GM19328 (cell line): ENCODE results near the gene PTPRM.

Experiments
- ATAC-seq: cut with Tn5 transposase; IDR thresholded peaks from one replicate; pipeline ENCODE4 v1.9.1; 2021; ENCODE audit warnings: mild to moderate bottlenecking, moderate library complexity; ENCODE audit not compliant: unreplicated experiment

Gene PTPRM

GRCh38 chr18:8337211-8337610, 770.1 kb downstream of the PTPRM start:
- ATAC-seq = no peak

GRCh38 chr18:8339210-8339609, 772.1 kb downstream of the PTPRM start:
- ATAC-seq = no peak

- no peak for ATAC-seq
These were observed 772.8 kb downstream of the PTPRM start for GRCh38 chr18:8339952-8340351.

- ATAC-seq = no peak
These were observed 774.5 kb downstream of the PTPRM start for GRCh38 chr18:8341481-8342230.

- no peak for ATAC-seq
These were observed 781.1 kb downstream of the PTPRM start for GRCh38 chr18:8348051-8348720.

GRCh38 chr18:8349608-8350323, 782.6 kb downstream of the PTPRM start:
- ATAC-seq = no peak

GRCh38 chr18:8350628-8351027, 783.5 kb downstream of the PTPRM start:
- ATAC-seq = no peak

GRCh38 chr18:8351161-8351560, 784.0 kb downstream of the PTPRM start:
- ATAC-seq = no peak

GRCh38 chr18:8354304-8354703, 787.2 kb downstream of the PTPRM start:
- no peak for ATAC-seq

GRCh38 chr18:8356001-8356400, 788.9 kb downstream of the PTPRM start:
- no peak for ATAC-seq

- no peak for ATAC-seq
These were observed 790.2 kb downstream of the PTPRM start for GRCh38 chr18:8357320-8357719.

GRCh38 chr18:8358033-8358765, 791.1 kb downstream of the PTPRM start:
- no peak for ATAC-seq

- ATAC-seq = no peak
These were observed 792.0 kb downstream of the PTPRM start for GRCh38 chr18:8359076-8359475.

- no peak for ATAC-seq
These were observed 792.4 kb downstream of the PTPRM start for GRCh38 chr18:8359481-8359880.

GRCh38 chr18:8361941-8362471, 794.9 kb downstream of the PTPRM start:
- ATAC-seq = no peak

- ATAC-seq = no peak
These were observed 795.7 kb downstream of the PTPRM start for GRCh38 chr18:8362863-8363262.

- ATAC-seq = no peak
These were observed 797.3 kb downstream of the PTPRM start for GRCh38 chr18:8364385-8364784.

GRCh38 chr18:8365006-8365405, 797.9 kb downstream of the PTPRM start:
- no peak for ATAC-seq

GRCh38 chr18:8365528-8365927, 798.4 kb downstream of the PTPRM start:
- no peak for ATAC-seq

GRCh38 chr18:8366070-8366469, 799.0 kb downstream of the PTPRM start:
- ATAC-seq = no peak

- ATAC-seq = no peak
These were observed 799.5 kb downstream of the PTPRM start for GRCh38 chr18:8366656-8367055.
